Mesenchymal stem cell (in vitro differentiated cells and primary cell): Measurements from ENCODE around the gene TLX2.

Experiments used
- DNase-seq: peaks from one replicate; pipeline ENCODE4 v3.0.0-alpha.2; 2013
- H2AFZ ChIP-seq: one replicate; pipeline ENCODE4 v1.6.1; 2013; ENCODE audit warnings: low read depth, mild to moderate bottlenecking, control low read depth, inconsistent platforms, low read length, moderate library complexity
- H2AK5ac ChIP-seq: 2 replicates; pipeline ENCODE4 v1.6.1; 2013; ENCODE audit warnings: low read length, moderate library complexity, mild to moderate bottlenecking, inconsistent platforms; ENCODE audit not compliant: severe bottlenecking
- H2BK120ac ChIP-seq: one replicate; pipeline ENCODE4 v1.6.1; 2013; ENCODE audit warnings: low read depth, mild to moderate bottlenecking, inconsistent platforms, low read length, moderate library complexity
- H2BK12ac ChIP-seq, 2 experiments: one replicate each; pipeline ENCODE4 v1.6.1; 2013; ENCODE audit warnings: inconsistent platforms in 2 of 2, low read length in 2 of 2, mild to moderate bottlenecking in 2 of 2, moderate library complexity in 2 of 2, control low read depth in 1 of 2
- H2BK15ac ChIP-seq: one replicate; pipeline ENCODE4 v1.6.1; 2013; ENCODE audit warnings: mild to moderate bottlenecking, low read depth, inconsistent platforms; ENCODE audit not compliant: poor library complexity, severe bottlenecking
- H2BK5ac ChIP-seq: 2 replicates; pipeline ENCODE4 v1.6.1; 2013; ENCODE audit warnings: low read depth, mild to moderate bottlenecking, low read length, control low read depth, inconsistent platforms; ENCODE audit not compliant: poor library complexity, severe bottlenecking
- H3K14ac ChIP-seq, 2 experiments: one replicate each; pipeline ENCODE4 v1.6.1; 2013; ENCODE audit warnings: inconsistent platforms in 2 of 2, low read length in 2 of 2, control low read depth in 1 of 2, mild to moderate bottlenecking in 1 of 2, moderate library complexity in 1 of 2
- H3K18ac ChIP-seq, 2 experiments: one replicate each; pipeline ENCODE4 v1.6.1; 2013; ENCODE audit warnings: inconsistent platforms in 2 of 2, low read length in 2 of 2, control low read depth in 1 of 2, low read depth in 1 of 2, mild to moderate bottlenecking in 1 of 2
- H3K23ac ChIP-seq, 2 experiments: one replicate each; pipeline ENCODE4 v1.6.1; 2013; ENCODE audit warnings: inconsistent platforms in 2 of 2, low read length in 2 of 2, mild to moderate bottlenecking in 2 of 2, moderate library complexity in 2 of 2, control low read depth in 1 of 2
- H3K27ac ChIP-seq: 2 replicates; pipeline ENCODE4 v1.5.1; 2013; ENCODE audit warnings: mild to moderate bottlenecking, moderate library complexity, low read length, control low read depth, inconsistent platforms; ENCODE audit not compliant: poor library complexity, severe bottlenecking
- H3K27me3 ChIP-seq, 2 experiments: 2 replicates each; pipeline versions ENCODE4 v1.6.1 to v1.7.0; 2013; ENCODE audit warnings: low read length in 2 of 2, mild to moderate bottlenecking in 2 of 2, moderate library complexity in 2 of 2, control low read depth in 1 of 2, inconsistent platforms in 1 of 2; ENCODE audit not compliant: control insufficient read depth in 1 of 2, insufficient read depth in 1 of 2
- H3K36me3 ChIP-seq, 2 experiments: 2 replicates each; pipeline versions ENCODE4 v1.6.1 to v1.7.0; 2013; ENCODE audit warnings: low read length in 2 of 2, control low read depth in 1 of 2, inconsistent platforms in 1 of 2, low read depth in 1 of 2, mild to moderate bottlenecking in 1 of 2; ENCODE audit not compliant: insufficient read depth in 2 of 2, control insufficient read depth in 1 of 2
- H3K4ac ChIP-seq, 2 experiments: one replicate each; pipeline ENCODE4 v1.6.1; 2013; ENCODE audit warnings: inconsistent platforms in 2 of 2, low read length in 2 of 2, mild to moderate bottlenecking in 2 of 2, moderate library complexity in 2 of 2, control low read depth in 1 of 2, low read depth in 1 of 2
- H3K4me1 ChIP-seq: 2 replicates; pipeline ENCODE4 v1.6.1; 2013; ENCODE audit warnings: low read depth, low read length, control low read depth; ENCODE audit not compliant: control insufficient read depth, insufficient read depth
- H3K4me2 ChIP-seq: 2 replicates; pipeline ENCODE4 v1.6.1; 2013; ENCODE audit warnings: low read length, mild to moderate bottlenecking, inconsistent platforms; ENCODE audit not compliant: poor library complexity, severe bottlenecking
- H3K4me3 ChIP-seq, 2 experiments: 2 replicates each; pipeline versions ENCODE4 v1.5.1 to v1.7.0; 2013; ENCODE audit warnings: low read length in 2 of 2, mild to moderate bottlenecking in 2 of 2, control low read depth in 1 of 2, low read depth in 1 of 2; ENCODE audit not compliant: insufficient read depth in 1 of 2
- H3K79me1 ChIP-seq: replicated peaks from 2 replicates; pipeline ENCODE4 v1.6.1; 2013; ENCODE audit warnings: mild to moderate bottlenecking, control low read depth, low read length, inconsistent platforms; ENCODE audit not compliant: poor library complexity, severe bottlenecking
- H3K9ac ChIP-seq: 2 replicates; pipeline ENCODE4 v1.7.0; 2013; ENCODE audit warnings: mild to moderate bottlenecking, low read length, moderate library complexity
- H3K9me3 ChIP-seq: 2 replicates; pipeline ENCODE4 v1.7.0; 2013; ENCODE audit warnings: mild to moderate bottlenecking, low read length; ENCODE audit not compliant: control insufficient read depth
- H4K8ac ChIP-seq: one replicate; pipeline ENCODE4 v1.6.1; 2013; ENCODE audit warnings: inconsistent platforms, mild to moderate bottlenecking, low read length, moderate library complexity
- H4K91ac ChIP-seq: one replicate; pipeline ENCODE4 v1.6.1; 2013; ENCODE audit warnings: mild to moderate bottlenecking, low read length, inconsistent platforms
- WGBS: methylation state at CpG from one replicate; pipeline ENCODE4 v1.1.7; 2013; ENCODE audit warnings: mixed read lengths; 5-methylcytosine and 5-hydroxymethylcytosine counted together

The TLX2 gene

DNA sequence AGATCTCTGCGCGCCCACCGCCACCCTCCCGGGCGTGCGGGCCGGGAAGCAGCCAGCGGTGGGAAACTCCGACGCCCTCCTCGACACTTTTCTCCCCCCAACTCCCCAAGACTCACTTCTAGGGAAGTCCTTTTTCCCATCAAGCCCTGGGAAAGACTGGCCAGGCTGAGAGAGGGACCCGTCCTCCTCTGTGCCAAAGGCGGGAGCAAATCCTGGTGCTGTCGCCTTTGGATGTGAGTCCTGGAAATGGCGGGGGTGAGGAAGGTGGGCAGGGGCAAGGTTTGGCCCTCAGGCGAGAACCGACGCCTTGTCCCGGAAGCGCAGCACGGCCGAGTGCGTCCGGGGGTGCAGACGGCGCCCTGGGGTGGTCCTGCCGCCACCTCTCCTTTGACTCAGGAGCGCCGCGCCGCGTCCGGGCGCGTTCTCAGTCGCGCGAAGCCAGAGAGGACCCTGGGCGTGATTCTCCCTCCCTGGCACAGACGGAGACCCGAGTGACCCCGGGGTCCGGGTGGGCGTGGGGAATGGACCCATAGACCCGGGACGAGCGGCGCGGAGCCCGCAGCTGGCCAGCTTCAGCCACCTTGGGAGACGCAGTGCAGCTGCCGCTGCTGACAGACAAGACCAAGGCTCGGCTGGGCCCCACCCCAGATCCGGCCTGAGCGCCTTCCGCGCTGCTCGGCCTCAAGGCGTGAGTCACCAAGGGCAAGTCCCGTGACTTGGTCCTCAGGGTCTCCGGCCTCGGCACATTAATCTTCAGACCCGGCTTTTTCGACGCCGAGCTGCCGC, 11.3 kb upstream of the TLX2 start:
- Histone ChIP-seq H3K79me1 (peaks cover 16% of the 10 kb centered on the region), H3K27ac (no peak overlapping the region), H3K4me3 (peak overlapping the region; percentile 64 to 90), H2BK5ac (peak overlapping the region; percentile 10), H4K91ac (peak overlapping the region; percentile 96), H2AFZ (peak overlapping the region; percentile 67), H3K4ac (peak overlapping the region; percentile 90 to 97), H3K18ac (peak overlapping the region; percentile 89 to 96), H2AK5ac (no peak overlapping the region), H3K23ac (no peak overlapping the region), H2BK120ac (peak overlapping the region; percentile 99), H2BK15ac (peak overlapping the region; percentile 97), H4K8ac (peak overlapping the region; percentile 61), H2BK12ac (peak overlapping the region in 1 of 2 experiments; percentile 46), H3K9ac (peak overlapping the region; percentile 96), H3K27me3 (peaks cover 0 to 42% of the 10 kb centered on the region in 2 experiments), H3K4me2 (peak overlapping the region; percentile 98), H3K36me3 (peaks cover 15 to 19% of the 10 kb centered on the region in 2 experiments), H3K14ac (peak overlapping the region in 1 of 2 experiments; percentile 82), H3K4me1 (peaks cover 63% of the 10 kb centered on the region), H3K9me3 (no peaks in the 10 kb centered on the region)
- peak; percentile 88 for DNase-seq
- under 1% methylated on average over 56 of the region's 67 CpGs for WGBS

DNA sequence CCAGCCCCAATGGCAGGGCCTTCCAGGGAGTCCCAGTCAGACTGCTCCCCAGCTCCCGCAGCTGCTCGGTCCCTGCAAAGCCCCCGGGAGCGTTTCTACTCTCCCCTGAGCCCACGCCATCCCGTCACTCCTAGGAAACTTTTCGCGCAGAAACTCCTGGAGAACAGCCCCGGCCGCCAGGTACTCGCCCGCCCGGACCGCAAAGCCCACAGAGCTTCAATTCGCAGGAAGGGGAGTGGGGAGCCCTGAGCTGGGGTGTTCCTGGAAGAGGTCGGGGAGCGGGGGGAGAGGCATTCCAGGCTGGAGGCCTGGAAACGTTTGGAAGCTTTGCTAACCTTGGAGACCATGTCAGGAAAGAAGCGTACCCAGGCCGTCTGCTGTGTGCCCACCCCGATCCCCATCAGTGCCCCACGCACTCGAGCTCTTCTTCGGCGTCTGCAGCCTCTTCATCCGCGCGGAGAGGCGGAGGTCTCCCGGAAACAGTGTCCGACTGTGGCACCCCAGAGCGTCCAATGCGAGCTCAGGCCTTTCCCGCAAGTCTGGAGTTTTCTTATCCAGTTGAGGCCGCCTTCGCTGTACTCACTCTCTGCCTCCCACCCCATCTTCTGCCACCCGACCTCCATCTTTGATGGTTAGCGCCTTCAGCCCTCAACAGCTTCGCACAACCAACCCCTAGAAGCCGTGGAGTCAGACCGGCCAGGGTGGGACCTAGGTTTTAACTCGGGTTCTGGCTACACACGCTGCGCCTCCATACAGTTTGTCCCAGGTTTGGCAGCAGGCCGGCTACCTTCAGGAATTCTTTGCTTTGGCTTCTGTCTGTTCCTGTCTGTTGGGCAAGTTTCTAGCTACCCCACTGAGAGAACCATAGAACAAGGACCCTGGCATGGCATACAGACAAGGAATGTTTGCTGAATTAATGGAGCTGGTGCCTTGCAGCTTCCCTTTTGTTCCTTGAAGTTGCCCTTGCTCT, 10.5 kb upstream of the TLX2 start:
- Histone ChIP-seq H3K27me3 (peaks cover 0 to 33% of the 10 kb centered on the region in 2 experiments), H3K23ac (peak overlapping the region in 1 of 2 experiments; percentile 41), H3K79me1 (peaks cover 16% of the 10 kb centered on the region), H3K9ac (peak overlapping the region; percentile 96), H4K8ac (peak overlapping the region; percentile 87), H2BK15ac (peak overlapping the region; percentile 97), H3K36me3 (peaks cover 15 to 19% of the 10 kb centered on the region in 2 experiments), H3K4me3 (peak overlapping the region; percentile 64 to 90), H3K9me3 (no peaks in the 10 kb centered on the region), H3K27ac (no peak overlapping the region), H3K18ac (peak overlapping the region; percentile 89 to 96), H3K4me1 (peaks cover 58% of the 10 kb centered on the region), H2BK5ac (no peak overlapping the region), H3K4ac (peak overlapping the region; percentile 90 to 97), H2BK12ac (peak overlapping the region; percentile 87 to 91), H3K14ac (peak overlapping the region in 1 of 2 experiments; percentile 84), H2BK120ac (peak overlapping the region; percentile 99), H2AK5ac (no peak overlapping the region), H4K91ac (peak overlapping the region; percentile 88), H3K4me2 (peak overlapping the region; percentile 98), H2AFZ (no peak overlapping the region)
- DNase-seq, result no peak
- 42% methylated on average over 45 of the region's 45 CpGs for WGBS

- no peaks in the 10 kb centered on the region for H3K9me3 ChIP-seq
- no peak overlapping the region for H3K14ac ChIP-seq
Observed at GRCh38 chr2:74504591-74504990, 9.7 kb upstream of the TLX2 start.

More at GRCh38 chr2:74504591-74504990, 9.7 kb upstream of the TLX2 start:
- Histone ChIP-seq H4K91ac (no peak overlapping the region), H3K18ac (no peak overlapping the region), H2BK15ac (no peak overlapping the region), H3K4me3 (peak overlapping the region in 1 of 2 experiments; percentile 90), H3K79me1 (peaks cover 16% of the 10 kb centered on the region), H2BK12ac (no peak overlapping the region), H2AFZ (no peak overlapping the region), H3K27ac (no peak overlapping the region), H3K9ac (peak overlapping the region; percentile 96), H2AK5ac (no peak overlapping the region), H4K8ac (no peak overlapping the region), H2BK120ac (no peak overlapping the region), H3K36me3 (peaks cover 15 to 19% of the 10 kb centered on the region in 2 experiments), H3K4me1 (peaks cover 50% of the 10 kb centered on the region), H3K23ac (no peak overlapping the region), H3K27me3 (peaks cover 0 to 29% of the 10 kb centered on the region in 2 experiments), H2BK5ac (no peak overlapping the region), H3K4ac (peak overlapping the region in 1 of 2 experiments; percentile 17), H3K4me2 (no peak overlapping the region)
- 96% methylated on average over 3 of the region's 3 CpGs for WGBS
- no peak for DNase-seq
